Uterus (tissue), 2 donors: ENCODE data around the gene EPHA4.

ENCODE experiments used
- POLR2A ChIP-seq, 2 donors: fragments of 450-650 bp; IDR thresholded peaks; one replicate each; pipeline ENCODE4 v1.6.1; 2016; ENCODE audit warnings: antibody characterized with exemption in 2 of 2, mild to moderate bottlenecking in 1 of 2, moderate library complexity in 1 of 2
- TF ChIP-seq, protein P1 (sequence below), 4 experiments: fragments of 200-600 bp in 2 of 4; fragments of 450-650 bp in 2 of 4; sonication (generic) in 2 of 4; IDR thresholded peaks; one replicate each; pipeline ENCODE4 v1.5.1; 2016 to 2019; ENCODE audit warnings: antibody characterized with exemption in 4 of 4, mild to moderate bottlenecking in 2 of 4, moderate library complexity in 1 of 4

DNA sequence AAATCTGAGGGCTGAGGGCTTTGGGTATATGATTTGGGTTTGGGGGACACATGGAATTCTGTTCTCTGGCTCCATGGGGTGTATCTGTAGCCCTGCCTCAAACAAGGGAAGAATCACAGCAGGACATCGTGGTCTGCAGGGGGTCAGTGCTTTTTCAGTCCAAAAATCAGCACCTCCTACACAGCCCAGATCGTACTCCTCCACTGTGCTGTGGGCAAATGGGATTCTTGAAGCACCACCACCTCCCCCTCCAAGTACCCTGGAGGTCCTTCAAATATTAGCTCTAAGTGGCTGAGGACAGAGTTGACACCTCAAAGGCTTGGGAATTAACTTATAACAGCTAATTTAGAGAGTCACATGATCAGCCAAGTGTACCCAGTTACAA, 41.5 kb downstream of the EPHA4 start:
- TF ChIP-seq, protein P1, sequence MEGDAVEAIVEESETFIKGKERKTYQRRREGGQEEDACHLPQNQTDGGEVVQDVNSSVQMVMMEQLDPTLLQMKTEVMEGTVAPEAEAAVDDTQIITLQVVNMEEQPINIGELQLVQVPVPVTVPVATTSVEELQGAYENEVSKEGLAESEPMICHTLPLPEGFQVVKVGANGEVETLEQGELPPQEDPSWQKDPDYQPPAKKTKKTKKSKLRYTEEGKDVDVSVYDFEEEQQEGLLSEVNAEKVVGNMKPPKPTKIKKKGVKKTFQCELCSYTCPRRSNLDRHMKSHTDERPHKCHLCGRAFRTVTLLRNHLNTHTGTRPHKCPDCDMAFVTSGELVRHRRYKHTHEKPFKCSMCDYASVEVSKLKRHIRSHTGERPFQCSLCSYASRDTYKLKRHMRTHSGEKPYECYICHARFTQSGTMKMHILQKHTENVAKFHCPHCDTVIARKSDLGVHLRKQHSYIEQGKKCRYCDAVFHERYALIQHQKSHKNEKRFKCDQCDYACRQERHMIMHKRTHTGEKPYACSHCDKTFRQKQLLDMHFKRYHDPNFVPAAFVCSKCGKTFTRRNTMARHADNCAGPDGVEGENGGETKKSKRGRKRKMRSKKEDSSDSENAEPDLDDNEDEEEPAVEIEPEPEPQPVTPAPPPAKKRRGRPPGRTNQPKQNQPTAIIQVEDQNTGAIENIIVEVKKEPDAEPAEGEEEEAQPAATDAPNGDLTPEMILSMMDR (IDR thresholded peaks at IDR 0.05): no peak
- no peak for TF ChIP-seq POLR2A (IDR thresholded peaks at IDR 0.05)
